Transverse colon (tissue), 3 donors: Measurements from ENCODE around the gene OXNAD1.

Source experiments
- EP300 ChIP-seq: sonication (generic); formaldehyde crosslinking; IDR thresholded peaks from one replicate; pipeline ENCODE4 v1.6.1; 2017; ENCODE audit warnings: antibody characterized with exemption, low read depth
- POLR2A ChIP-seq: fragments of 450-650 bp; IDR thresholded peaks from one replicate; pipeline ENCODE4 v1.6.1; 2016; ENCODE audit warnings: antibody characterized with exemption, mild to moderate bottlenecking, moderate library complexity
- TF ChIP-seq, protein P1 (sequence below), 5 experiments: fragments of 200-600 bp in 3 of 5; fragments of 450-650 bp in 2 of 5; sonication (generic) in 3 of 5; IDR thresholded peaks; 1 replicate in 2 of 5; 2 replicates in 3 of 5; pipeline ENCODE4 v1.5.1; 2016 to 2017; ENCODE audit warnings: antibody characterized with exemption in 5 of 5, inconsistent platforms in 3 of 5, mild to moderate bottlenecking in 2 of 5, moderate library complexity in 1 of 5

DNA sequence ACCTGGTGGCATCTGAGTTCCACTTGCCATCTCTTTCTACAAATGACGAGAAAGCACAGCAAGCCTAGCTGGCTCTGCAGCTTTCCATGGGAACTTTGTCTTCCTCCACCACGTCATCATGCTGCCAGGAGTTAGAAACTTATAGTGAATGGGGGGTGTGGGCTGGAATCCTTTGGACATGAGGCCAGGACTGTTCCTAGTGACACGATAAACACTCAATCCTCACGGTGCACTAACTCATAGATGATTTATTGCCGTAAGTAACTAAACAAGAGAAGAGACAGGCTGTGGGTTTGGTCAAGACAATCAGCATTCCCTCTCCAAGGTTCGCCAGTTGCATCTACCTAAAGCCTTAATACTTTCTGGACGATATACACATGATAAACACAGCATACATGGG is 50.6 kb downstream of the OXNAD1 start:
- TF ChIP-seq, protein P1, sequence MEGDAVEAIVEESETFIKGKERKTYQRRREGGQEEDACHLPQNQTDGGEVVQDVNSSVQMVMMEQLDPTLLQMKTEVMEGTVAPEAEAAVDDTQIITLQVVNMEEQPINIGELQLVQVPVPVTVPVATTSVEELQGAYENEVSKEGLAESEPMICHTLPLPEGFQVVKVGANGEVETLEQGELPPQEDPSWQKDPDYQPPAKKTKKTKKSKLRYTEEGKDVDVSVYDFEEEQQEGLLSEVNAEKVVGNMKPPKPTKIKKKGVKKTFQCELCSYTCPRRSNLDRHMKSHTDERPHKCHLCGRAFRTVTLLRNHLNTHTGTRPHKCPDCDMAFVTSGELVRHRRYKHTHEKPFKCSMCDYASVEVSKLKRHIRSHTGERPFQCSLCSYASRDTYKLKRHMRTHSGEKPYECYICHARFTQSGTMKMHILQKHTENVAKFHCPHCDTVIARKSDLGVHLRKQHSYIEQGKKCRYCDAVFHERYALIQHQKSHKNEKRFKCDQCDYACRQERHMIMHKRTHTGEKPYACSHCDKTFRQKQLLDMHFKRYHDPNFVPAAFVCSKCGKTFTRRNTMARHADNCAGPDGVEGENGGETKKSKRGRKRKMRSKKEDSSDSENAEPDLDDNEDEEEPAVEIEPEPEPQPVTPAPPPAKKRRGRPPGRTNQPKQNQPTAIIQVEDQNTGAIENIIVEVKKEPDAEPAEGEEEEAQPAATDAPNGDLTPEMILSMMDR (IDR thresholded peaks at IDR 0.05): no peak
- no peak for TF ChIP-seq POLR2A
- no peak for TF ChIP-seq EP300
